NCI-H2196 treated with DMSO at 0.1 percent for 48 hours (cell line): ENCODE measurements around the gene EDC3.
A peak's percentile ranks its signal among the peaks of the same experiment; 100 is the strongest.
"Not testable (repeated sequence)": the region's sequence is repeated elsewhere in the genome, so short reads cannot be mapped to it uniquely, and the experiment has no call there.

ENCODE experiments used
- DNase-seq: peaks from one replicate; lab custom pipeline; 2025; ENCODE audit not compliant: unreplicated experiment; lab: John Stamatoyannopoulos, UW

Gene EDC3

DNA sequence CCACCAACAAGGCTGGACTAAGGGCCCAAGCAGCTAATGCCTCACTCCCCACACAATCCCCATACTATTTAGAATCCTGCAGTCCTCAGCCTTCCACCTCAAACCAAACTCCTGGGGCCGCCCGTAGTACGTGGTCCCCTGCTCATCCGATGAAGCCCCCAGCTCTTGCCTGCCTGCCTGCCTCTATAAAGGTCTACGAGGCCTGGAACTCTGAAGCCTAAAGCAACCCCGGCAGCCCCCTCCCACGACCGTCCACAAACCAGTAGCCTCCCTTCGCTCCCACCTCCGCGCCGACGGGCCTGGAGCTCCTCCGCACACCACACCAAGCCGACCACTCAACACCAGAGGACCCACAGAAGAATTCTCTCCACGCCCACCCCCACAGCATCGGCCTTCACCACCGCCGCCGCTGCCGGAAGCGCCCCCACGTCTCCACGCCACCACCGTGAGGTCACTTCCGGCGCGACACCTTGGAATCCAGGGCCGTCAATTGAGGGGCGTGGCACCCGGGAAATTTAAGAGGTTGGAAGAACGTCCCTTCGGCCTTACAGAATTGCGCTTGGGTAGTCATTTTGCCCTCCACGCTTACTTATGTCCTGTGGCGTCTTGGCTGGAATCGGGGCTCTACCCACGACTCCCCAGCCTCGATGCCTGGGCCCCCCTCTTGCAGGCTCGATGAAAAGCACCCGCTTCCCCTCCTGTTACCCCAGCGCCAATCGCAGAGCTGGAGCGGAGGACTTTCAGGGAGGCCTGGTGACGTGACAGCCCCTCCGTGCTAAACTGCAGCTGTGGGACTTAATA lies at the start of gene EDC3:
Gene EDC3 (minus strand): TSS at position 428 of the 801 bp plus-strand sequence. CDS start 20,900 bp downstream, outside the sequence.
- peak; percentile 47 for DNase-seq

DNA sequence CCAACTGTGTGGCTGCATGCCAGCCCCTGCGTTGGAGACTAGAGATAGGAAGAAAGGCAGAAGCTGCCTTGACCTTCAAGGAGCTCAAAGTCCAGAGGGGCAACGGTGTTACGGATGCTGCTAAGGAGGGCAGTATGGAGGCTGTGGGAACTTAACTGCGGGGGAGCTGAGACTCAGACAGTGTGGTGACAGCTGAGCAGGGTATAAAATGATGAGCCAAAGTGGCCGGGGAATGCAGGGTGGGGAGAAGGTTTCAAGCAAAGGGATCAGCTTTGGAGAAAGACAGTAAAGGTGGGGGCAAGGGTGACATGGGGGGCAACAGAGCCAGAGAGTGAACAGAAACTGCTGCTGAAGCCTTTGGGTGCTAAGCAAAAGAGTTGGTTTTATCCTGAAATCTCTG lies 46.6 kb upstream of the EDC3 start:
- no peak for DNase-seq

- DNase-seq = not testable (repeated sequence)
These were observed 42.4 kb upstream of the EDC3 start for GRCh38 chr15:74738239-74738638.

DNA sequence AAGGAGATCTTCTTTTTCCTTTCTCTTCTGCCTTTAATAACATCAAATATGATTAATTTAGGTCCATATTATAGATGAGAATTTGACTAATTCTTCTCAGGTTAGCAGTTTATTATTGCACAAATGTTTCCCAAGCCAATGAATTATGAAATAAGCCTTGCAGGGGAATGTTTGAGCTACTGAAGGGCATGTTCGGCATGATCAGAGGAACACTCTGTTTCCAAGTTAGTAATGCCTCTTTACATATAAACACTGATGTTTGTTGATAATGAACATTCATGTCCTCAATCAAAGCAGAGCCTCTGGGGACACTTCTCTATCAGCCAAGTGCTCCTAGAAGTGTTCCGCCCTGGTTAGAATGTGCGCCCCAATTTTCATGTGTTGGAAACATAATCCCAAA lies 39.5 kb upstream of the EDC3 start:
- no peak for DNase-seq

DNA sequence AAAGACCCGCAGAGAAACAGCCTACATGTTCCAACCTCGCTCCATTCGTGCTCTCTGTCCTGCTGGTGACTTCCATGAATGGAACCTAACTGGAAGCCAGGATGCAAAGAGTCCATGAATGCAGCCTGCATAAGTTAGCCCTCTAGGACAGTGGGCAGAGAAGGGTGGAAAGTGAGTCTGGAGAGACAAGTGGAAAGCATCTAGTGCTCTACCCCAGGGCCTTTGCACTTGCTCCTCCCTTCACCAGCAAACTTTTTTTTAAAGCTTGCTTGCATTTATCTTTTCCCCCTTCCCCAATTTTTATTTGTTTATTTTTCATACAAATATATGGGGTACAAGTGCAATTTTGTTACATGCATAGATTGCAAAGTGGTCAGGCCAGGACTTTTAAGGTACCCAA lies 37.4 kb upstream of the EDC3 start:
- no peak for DNase-seq

- no peak for DNase-seq
These were observed 37.0 kb upstream of the EDC3 start for GRCh38 chr15:74732846-74733245.

DNA sequence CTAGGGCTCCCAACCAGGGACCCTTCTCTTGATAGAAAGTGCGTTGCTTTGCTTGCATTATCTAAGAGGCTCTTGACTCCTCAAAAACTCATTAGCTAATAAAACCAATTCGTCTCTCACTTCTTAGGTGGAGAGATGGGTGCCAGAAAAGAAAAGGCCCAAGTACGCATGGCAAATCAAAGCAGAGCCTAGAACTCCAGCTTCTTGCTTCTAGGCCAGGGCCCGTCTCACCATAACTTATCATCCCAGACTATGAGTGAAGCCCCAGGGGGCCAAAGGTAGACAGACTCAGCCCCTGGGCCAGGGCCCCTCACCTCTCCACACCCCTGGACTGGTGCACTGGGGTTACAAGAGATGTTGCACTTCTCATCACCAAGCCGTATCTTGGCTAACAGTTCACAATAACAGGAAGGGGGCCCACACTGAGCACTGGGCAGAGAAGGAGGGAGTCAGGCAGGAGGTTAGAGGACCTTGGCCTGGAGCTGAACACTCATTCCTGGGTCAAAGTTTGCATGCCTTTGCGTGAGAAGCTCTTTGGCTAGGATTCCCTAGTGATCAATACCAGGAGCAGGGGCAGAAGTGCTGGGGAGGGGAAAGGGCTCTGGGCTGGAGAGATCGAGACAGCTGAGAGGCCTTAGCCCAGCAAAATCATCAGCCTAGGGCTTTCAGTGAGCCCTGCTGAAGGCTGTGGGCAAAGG lies 34.9 kb upstream of the EDC3 start:
- no peak for DNase-seq

DNA sequence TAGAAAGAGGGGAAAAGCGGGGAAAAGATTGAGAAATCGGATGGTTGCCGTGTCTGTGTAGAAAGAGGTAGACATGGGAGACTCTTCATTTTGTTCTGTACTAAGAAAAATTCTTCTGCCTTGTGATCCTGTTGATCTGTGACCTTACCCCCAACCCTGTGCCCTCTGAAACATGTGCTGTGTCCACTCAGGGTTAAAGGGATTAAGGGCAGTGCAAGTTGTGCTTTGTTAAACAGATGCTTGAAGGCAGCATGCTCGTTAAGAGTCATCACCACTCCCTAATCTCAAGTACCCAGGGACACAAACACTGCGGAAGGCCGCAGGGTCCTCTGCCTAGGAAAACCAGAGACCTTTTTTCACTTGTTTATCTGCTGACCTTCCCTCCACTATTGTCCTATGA lies 33.5 kb upstream of the EDC3 start:
- DNase-seq = not testable (repeated sequence)

GRCh38 chr15:74728699-74729098 lies 32.9 kb upstream of the EDC3 start:
- DNase-seq = not testable (repeated sequence)

- no peak for DNase-seq
These were observed 31.9 kb upstream of the EDC3 start for GRCh38 chr15:74727727-74728126.

DNA sequence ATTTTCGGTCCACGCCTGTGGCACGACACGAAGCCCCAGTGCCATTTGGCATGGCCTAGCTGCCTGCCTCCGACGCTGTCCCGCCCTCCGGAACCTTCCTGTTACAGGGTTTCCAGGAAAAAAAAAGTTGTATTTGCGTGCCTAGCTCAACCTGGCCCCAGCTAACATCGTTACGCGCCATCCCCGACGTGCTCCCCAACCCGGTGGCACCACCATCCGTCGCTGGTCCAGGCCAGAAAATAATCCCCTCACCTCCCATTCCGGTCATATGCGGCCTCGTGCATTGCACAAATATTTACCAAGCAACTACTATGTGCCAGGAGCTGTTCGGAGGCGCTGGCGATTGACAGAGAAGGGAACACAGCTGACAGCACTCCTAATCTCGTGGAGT lies 30.9 kb upstream of the EDC3 start:
- no peak for DNase-seq

DNA sequence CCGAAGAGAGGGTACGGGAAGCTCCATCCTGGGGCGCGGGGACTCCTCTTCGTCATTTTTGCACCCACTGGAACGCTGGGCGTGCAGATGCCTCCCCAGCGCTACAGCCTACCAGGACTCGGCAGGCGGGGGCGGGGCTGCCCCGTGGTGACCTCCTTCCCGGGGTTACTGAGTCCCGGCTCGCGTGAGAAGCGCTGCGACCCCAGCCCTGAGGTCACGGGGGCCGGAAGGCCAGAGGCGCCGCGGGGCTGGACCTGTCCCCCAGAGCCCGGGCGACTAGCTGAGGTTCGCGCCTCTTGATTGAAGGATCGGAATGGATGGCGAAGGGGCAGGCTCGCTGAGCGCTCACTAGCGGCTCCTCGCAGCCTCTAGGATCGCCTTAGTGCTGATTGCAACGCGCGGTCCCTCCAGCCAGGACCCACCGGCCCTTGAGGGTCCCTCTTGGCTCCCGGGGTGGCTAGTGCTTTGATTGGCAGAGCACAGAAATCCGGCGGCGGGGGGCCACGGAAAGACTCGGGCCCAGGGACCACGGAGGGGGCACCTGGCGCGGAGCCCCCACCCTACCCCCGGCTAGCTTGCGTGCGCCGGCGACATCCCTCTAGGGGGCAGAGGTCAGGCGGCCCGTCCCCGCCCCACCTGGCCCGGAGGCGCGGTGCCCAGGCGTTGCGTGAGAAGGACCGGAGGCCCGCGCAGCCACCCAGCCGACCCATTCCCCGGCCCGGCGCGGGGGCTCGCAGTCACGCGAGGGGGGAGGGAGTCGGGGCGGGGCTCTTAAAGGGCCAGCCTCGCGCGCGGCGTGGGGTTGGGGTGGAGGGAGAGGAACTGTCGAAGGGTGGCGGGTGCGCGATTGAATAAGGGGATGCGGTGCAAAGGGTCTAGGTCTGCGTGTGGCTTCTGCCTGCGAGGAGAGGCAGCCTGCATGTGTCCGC lies 30.3 kb upstream of the EDC3 start:
- DNase-seq = no peak

DNA sequence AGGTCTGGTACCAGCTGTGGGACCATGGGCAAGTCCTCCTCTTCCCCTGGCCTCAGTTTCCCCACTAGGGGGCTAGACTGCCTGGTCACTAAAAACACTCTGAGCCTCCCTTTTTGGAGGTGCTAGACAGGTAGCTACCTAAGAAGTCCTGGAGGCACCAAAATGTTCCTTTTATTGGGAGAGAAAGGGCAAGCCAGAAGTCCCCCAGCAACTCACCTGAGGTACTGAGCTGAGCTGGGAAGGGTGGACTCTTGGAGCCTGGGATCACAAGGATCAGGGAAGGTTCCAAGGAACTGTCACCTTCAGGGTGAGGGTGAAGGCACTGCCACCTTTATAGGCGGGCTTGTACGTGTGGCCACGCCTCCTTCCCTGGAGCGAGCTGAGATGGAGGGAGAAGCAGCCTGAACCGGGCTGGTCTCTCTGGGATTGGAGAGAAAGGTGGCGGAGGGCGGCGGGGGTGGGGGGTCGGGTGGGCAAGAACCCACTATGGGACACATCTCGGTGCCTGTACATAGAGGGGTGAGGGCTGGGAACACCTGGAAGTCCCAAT lies 29.5 kb upstream of the EDC3 start, which contains the start of gene CYP1A1:
Gene CYP1A1 (minus strand): TSS at position 304 of the 550 bp plus-strand sequence. CDS start 2,431 bp downstream, outside the sequence.
- no peak for DNase-seq

DNA sequence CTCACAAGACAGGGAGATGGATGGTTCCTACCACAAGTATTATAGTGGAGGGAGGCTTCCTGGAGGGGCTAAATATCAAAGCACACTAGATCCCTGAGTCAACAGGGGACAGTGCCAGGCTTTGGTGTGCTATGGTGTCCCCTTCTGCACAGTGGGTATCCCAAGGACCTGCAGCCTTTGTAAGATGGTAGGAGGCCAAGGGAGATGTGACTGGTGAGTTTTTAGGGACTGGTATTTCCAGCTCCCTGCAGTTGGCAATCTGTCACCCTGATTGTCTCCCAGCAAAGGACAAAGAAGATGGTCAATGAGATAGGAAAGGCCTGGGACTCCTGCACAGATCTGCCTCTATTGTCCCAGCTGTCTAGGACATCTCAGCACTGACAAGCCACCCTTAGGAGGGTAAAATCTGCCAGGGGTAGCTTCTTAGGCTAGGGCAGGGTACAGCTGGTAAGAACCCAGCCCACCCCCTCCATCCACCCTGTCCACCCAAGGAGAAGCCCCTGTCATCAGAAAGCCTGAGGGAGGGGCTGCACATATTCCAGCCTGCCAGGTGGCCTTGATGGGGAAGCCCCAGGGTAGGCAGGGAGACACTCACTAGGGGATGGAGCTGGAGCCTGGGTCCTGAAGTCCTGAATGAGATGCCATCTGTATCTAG lies 28.9 kb upstream of the EDC3 start:
- no peak for DNase-seq

DNA sequence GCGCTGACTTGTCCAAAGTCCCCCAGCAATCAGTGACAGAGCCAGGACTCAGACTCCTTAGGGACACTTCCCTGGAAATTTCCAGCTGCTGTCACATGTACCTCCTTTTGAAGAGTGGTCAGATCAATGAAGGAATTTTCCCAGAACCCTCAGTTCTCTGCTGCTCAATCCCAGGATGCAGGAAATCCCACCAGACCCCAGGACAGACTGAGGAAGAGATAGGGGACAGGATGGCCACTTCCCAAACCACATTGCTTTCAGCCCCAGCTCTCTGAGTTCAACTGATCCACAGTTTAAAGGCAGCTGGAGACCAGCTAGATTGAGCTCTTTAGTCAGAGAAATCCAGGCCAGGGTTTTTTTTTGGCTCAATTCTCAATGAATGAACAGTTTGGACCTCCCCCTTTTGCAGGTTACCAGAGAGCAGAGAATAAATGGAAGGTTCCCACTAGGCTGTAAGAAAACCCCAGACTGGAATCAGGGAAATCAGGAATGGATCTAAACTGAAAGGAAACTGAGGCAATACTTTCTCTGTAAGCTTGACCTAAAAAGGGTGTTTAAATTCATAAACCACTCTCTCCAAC lies 28.0 kb upstream of the EDC3 start:
- DNase-seq = peak; percentile 9

DNA sequence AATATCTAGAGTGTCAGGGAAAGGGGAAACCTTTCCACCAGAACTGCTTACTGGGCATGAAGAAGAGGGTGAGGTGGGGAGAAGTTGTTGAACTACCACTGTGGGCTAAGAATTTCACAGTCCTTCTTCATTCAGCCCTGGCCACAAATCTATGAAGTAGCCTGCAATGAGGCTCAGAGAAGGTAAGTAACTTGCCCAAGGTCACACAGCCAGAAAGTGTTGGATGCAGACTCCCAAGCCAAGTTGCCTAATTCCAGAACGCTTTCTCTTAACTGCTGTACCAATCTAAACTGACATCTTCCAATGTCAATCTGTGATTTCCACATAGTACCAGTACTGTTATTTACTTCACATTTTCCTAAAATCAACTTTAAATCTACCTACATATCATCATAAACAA lies 27.4 kb upstream of the EDC3 start:
- DNase-seq = no peak

GRCh38 chr15:74722591-74722990 lies 26.8 kb upstream of the EDC3 start:
- DNase-seq = no peak

DNA sequence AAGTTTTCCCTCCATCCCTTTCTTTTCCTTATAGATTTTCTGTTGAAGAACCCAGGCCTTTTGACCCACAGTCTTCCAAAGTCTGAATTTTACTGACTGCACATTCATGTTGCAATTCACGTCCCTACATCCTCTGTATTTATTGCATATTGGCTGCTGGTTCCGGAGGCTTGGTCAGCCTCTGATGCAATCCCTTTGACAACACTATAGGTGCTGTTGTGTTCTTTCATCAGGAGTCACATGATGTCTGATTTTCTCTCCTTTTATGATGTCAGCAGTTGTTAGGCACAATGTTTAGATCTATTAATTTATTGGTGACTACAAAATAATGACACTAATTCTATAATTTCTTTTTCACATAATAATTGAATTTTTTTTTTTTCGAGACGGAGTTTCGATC lies 20.8 kb upstream of the EDC3 start:
- DNase-seq = no peak

- no peak for DNase-seq
These were observed 16.5 kb upstream of the EDC3 start for GRCh38 chr15:74712311-74712710.
